ENCODE results near the gene RNF10. TPM values are rescaled to one million over a fixed set of nuclear protein-coding genes. Genes with fewer than 3 reads are reported as not detected.

RNF10 gene
- total RNA-seq, 6 experiments from 2014 or later: 70.8 to 111 (median 90.2) TPM

- ATAC-seq (no peak), DNase-seq (no peak)
- intact Hi-C loops (cut with DNase I): no loop called here
- Histone ChIP-seq H3K4me1 (no peaks in the 10 kb centered on the region), H3K9me3 (no peaks in the 10 kb centered on the region), H3K27ac (no peak overlapping the region), H3K27me3 (no peaks in the 10 kb centered on the region), H3K36me3 (no peaks in the 10 kb centered on the region), H3K4me3 (no peak overlapping the region)
- WGBS (ENCODE audit: insufficient coverage, low coverage, low lambda C conversion rate, missing lambda C conversion rate): 100% methylated on average over 2 of the region's 4 CpGs
- no peak for TF ChIP-seq CTCF (IDR thresholded peaks at IDR 0.05)
- TF ChIP-seq POLR2A (IDR thresholded peaks at IDR 0.05): no peak
Measured at GRCh38 chr12:120489018-120489417, 45.1 kb upstream of the RNF10 start.

- Histone ChIP-seq H3K27me3 (no peaks in the 10 kb centered on the region), H3K9me3 (no peaks in the 10 kb centered on the region), H3K27ac (no peak overlapping the region), H3K36me3 (no peaks in the 10 kb centered on the region), H3K4me1 (peaks cover 0 to 6% (median under 1%) of the 10 kb centered on the region in 4 donors), H3K4me3 (no peak overlapping the region)
- no peak for TF ChIP-seq POLR2A (IDR thresholded peaks at IDR 0.05)
- no peak for TF ChIP-seq CTCF (IDR thresholded peaks at IDR 0.05)
- ATAC-seq (no peak), DNase-seq (no peak)
- intact Hi-C loops (cut with DNase I): no loop called here
- 98% methylated on average over 5 of the region's 5 CpGs for WGBS (ENCODE audit: insufficient coverage, low coverage, low lambda C conversion rate, missing lambda C conversion rate)
Measured at GRCh38 chr12:120490325-120490724, 43.8 kb upstream of the RNF10 start.

- ATAC-seq (no peak), DNase-seq (no peak)
- no peaks in the 10 kb centered on the region for H3K9me3 ChIP-seq
- no peaks in the 10 kb centered on the region for H3K27me3 ChIP-seq
- no CpG with 5 or more reads among the region's 2 CpGs for WGBS (ENCODE audit: insufficient coverage, low coverage, low lambda C conversion rate, missing lambda C conversion rate)
- H3K36me3 ChIP-seq: no peaks in the 10 kb centered on the region
- no peak overlapping the region for H3K4me3 ChIP-seq
- no peak overlapping the region for H3K27ac ChIP-seq
- intact Hi-C loops (cut with DNase I): no loop called here
- TF ChIP-seq POLR2A (IDR thresholded peaks at IDR 0.05) (no peak), CTCF (IDR thresholded peaks at IDR 0.05) (no peak)
- peaks cover 0 to 7% (median under 1%) of the 10 kb centered on the region in 4 donors for H3K4me1 ChIP-seq
Measured at GRCh38 chr12:120490833-120491512, 43.2 kb upstream of the RNF10 start.

GRCh38 chr12:120495186-120495730 lies 38.9 kb upstream of the RNF10 start:
- Histone ChIP-seq H3K4me1 (peaks cover 0 to 16% (median under 1%) of the 10 kb centered on the region in 4 donors), H3K4me3 (peak overlapping the region; percentile 84 to 99 (median 97)), H3K36me3 (peaks cover 0 to 15% (median 8%) of the 10 kb centered on the region in 4 donors), H3K27ac (no peak overlapping the region), H3K27me3 (no peaks in the 10 kb centered on the region), H3K9me3 (no peaks in the 10 kb centered on the region)
- DNase-seq (no peak), ATAC-seq (peak in 1 of 4 donors; percentile 2)
- WGBS (ENCODE audit: insufficient coverage, low coverage, low lambda C conversion rate, missing lambda C conversion rate): 30% methylated on average over 14 of the region's 17 CpGs
- intact Hi-C loops (cut with DNase I): no loop called here
- TF ChIP-seq POLR2A (IDR thresholded peaks at IDR 0.05) (no peak), CTCF (IDR thresholded peaks at IDR 0.05) (no peak)
